ENCODE data around the gene MAN2B2. TPM values are rescaled to one million over a fixed set of nuclear protein-coding genes. Genes with fewer than 3 reads are reported as not detected.
"Not testable (repeated sequence)": the region's sequence is repeated elsewhere in the genome, so short reads cannot be mapped to it uniquely, and the experiment has no call there.

The MAN2B2 gene
- total RNA-seq, 1 experiment from 2014 or later, result 20.5 TPM

DNA sequence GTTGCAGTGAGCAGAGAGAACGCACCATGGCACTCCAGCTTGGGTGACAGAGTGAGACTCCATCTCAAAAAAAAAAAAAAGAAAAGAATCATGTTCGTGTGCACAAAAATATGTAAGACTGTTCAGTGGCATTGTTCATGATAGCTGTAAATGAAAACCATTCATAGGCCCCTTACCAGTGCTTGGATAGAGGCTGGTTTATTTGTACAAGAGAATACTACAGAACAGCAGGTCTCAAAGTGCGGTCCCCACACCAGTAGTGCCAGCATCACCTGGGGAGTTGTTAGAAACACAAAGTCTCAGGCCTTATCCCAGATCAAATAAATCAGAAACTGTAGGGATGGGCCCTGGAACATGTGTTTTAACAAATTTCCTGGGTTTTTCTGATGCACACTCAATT is 52.8 kb downstream of the MAN2B2 start:
- no peaks in the 10 kb centered on the region for H3K27me3 Mint-ChIP-seq (ENCODE audit: insufficient read depth, unreplicated experiment)

DNA sequence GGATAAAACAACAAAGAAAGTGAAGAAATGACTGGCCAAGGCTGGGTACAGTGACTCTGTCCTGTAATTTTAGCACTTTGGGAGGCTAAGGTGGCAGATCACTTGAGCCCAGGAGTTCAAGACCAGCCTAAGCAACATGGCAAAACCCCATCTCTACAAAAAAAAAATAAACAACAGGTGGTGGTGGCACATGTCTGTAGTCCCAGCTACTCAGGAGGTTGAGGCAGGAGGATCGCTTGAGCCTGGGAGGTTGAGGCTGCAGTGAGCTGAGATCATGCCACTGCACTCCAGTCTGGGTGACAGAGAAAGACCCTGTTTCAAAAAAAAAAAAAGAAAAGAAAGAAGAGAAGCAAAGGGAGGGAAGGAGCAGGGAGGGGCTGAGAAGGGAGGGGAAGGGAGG is 53.5 kb downstream of the MAN2B2 start:
- H3K9me3 Mint-ChIP-seq (ENCODE audit: unreplicated experiment); H3K4me3 Mint-ChIP-seq (ENCODE audit: unreplicated experiment); H3K9me3 ChIP-seq; H3K4me1 Mint-ChIP-seq (ENCODE audit: low read depth, unreplicated experiment); H3K36me3 Mint-ChIP-seq (ENCODE audit: insufficient read depth, unreplicated experiment); POLR2A ChIA-PET; H3K27ac Mint-ChIP-seq (ENCODE audit: unreplicated experiment); H3K36me3 ChIP-seq (ENCODE audit: control insufficient read depth, insufficient read depth, low read length); CTCF ChIA-PET; H3K4me1 ChIP-seq; DNase-seq; H3K27me3 Mint-ChIP-seq (ENCODE audit: insufficient read depth, unreplicated experiment); H3K27me3 ChIP-seq (replicated peaks; ENCODE audit: control insufficient read depth, insufficient read depth, low read length); H3K4me3 ChIP-seq (ENCODE audit: low read depth, low read length); BruUV-seq (replicated peaks): not testable (repeated sequence)
- intact Hi-C loops (cut with micrococcal nuclease; ENCODE audit: unreplicated experiment), result loop anchor here (10.0 kb wide), 1 partner anchor 56 kb away; no protein-coding TSS in a partner anchor

More for the DNA sequence above, 52.8 kb downstream of the MAN2B2 start:
- no peaks in the 10 kb centered on the region for H3K9me3 ChIP-seq
- H3K36me3 Mint-ChIP-seq (ENCODE audit: insufficient read depth, unreplicated experiment), result no peaks in the 10 kb centered on the region
- intact Hi-C loops (cut with micrococcal nuclease; ENCODE audit: unreplicated experiment), result loop anchor here (10.0 kb wide), 1 partner anchor 57 kb away; no protein-coding TSS in a partner anchor
- no peaks in the 10 kb centered on the region for H3K27me3 ChIP-seq (replicated peaks; ENCODE audit: control insufficient read depth, insufficient read depth, low read length)
- H3K36me3 ChIP-seq (ENCODE audit: control insufficient read depth, insufficient read depth, low read length), result no peaks in the 10 kb centered on the region
- H3K9me3 Mint-ChIP-seq (ENCODE audit: unreplicated experiment), result no peaks in the 10 kb centered on the region
- BruUV-seq (replicated peaks), result no TSS peak
- no peak for DNase-seq
- POLR2A ChIA-PET, result no interaction called here
- CTCF ChIA-PET, result no interaction called here
- H3K4me1 Mint-ChIP-seq (ENCODE audit: low read depth, unreplicated experiment), result no peaks in the 10 kb centered on the region
- H3K4me3 ChIP-seq (ENCODE audit: low read depth, low read length), result no peak overlapping the region
- no peak overlapping the region for H3K27ac Mint-ChIP-seq (ENCODE audit: unreplicated experiment)
- TF ChIP-seq, protein P1, sequence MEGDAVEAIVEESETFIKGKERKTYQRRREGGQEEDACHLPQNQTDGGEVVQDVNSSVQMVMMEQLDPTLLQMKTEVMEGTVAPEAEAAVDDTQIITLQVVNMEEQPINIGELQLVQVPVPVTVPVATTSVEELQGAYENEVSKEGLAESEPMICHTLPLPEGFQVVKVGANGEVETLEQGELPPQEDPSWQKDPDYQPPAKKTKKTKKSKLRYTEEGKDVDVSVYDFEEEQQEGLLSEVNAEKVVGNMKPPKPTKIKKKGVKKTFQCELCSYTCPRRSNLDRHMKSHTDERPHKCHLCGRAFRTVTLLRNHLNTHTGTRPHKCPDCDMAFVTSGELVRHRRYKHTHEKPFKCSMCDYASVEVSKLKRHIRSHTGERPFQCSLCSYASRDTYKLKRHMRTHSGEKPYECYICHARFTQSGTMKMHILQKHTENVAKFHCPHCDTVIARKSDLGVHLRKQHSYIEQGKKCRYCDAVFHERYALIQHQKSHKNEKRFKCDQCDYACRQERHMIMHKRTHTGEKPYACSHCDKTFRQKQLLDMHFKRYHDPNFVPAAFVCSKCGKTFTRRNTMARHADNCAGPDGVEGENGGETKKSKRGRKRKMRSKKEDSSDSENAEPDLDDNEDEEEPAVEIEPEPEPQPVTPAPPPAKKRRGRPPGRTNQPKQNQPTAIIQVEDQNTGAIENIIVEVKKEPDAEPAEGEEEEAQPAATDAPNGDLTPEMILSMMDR (IDR thresholded peaks at IDR 0.05; ENCODE audit: insufficient read depth in 1 of 2, low read depth in 1 of 2, low read length in 1 of 2, severe bottlenecking in 1 of 2, unreplicated experiment in 1 of 2), result no peak
- no peak overlapping the region for H3K4me3 Mint-ChIP-seq (ENCODE audit: unreplicated experiment)
- H3K4me1 ChIP-seq, result no peaks in the 10 kb centered on the region; the same call in 1 of the 2 replicates

DNA sequence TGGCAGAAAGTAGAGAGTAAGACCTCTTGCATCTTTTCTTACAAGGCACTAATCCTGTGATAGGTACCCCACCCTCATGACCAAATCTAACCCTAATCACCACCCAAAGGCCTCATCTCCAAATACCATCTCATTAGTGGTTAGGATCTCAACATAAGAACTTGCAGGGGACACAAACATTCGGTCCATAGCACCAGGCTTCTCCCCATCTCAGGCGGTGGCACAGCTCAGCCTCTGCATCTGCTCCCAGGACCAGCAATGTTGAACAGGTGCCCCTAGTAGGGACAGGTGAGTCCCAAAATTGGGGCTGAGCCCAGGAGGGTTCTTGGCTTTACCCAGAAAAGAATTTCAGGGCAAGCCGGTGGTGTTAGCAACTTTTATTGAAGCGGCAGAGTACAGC is 57.1 kb downstream of the MAN2B2 start:
- TF ChIP-seq, protein P1 (IDR thresholded peaks at IDR 0.05; ENCODE audit: insufficient read depth in 1 of 2, low read depth in 1 of 2, low read length in 1 of 2, severe bottlenecking in 1 of 2, unreplicated experiment in 1 of 2), result no peak
- no TSS peak for BruUV-seq (replicated peaks)
- no peak for DNase-seq
- H3K4me3 Mint-ChIP-seq (ENCODE audit: unreplicated experiment), result no peak overlapping the region
- Histone ChIP-seq H3K36me3 (ENCODE audit: control insufficient read depth, insufficient read depth, low read length) (no peaks in the 10 kb centered on the region), H3K27me3 (replicated peaks; ENCODE audit: control insufficient read depth, insufficient read depth, low read length) (no peaks in the 10 kb centered on the region), H3K4me3 (ENCODE audit: low read depth, low read length) (no peak overlapping the region), H3K4me1 (peaks cover 6% of the 10 kb centered on the region), H3K9me3 (no peaks in the 10 kb centered on the region)
- no peaks in the 10 kb centered on the region for H3K27me3 Mint-ChIP-seq (ENCODE audit: insufficient read depth, unreplicated experiment)
- CTCF ChIA-PET, result no interaction called here
- no peak overlapping the region for H3K27ac Mint-ChIP-seq (ENCODE audit: unreplicated experiment)
- H3K36me3 Mint-ChIP-seq (ENCODE audit: insufficient read depth, unreplicated experiment), result peaks cover 5% of the 10 kb centered on the region
- intact Hi-C loops (cut with micrococcal nuclease; ENCODE audit: unreplicated experiment), result no loop called here
- no peaks in the 10 kb centered on the region for H3K9me3 Mint-ChIP-seq (ENCODE audit: unreplicated experiment)
- POLR2A ChIA-PET, result no interaction called here
- no peaks in the 10 kb centered on the region for H3K4me1 Mint-ChIP-seq (ENCODE audit: low read depth, unreplicated experiment)
